ENCODE measurements around the gene CCDC85B.

CCDC85B gene

DNA sequence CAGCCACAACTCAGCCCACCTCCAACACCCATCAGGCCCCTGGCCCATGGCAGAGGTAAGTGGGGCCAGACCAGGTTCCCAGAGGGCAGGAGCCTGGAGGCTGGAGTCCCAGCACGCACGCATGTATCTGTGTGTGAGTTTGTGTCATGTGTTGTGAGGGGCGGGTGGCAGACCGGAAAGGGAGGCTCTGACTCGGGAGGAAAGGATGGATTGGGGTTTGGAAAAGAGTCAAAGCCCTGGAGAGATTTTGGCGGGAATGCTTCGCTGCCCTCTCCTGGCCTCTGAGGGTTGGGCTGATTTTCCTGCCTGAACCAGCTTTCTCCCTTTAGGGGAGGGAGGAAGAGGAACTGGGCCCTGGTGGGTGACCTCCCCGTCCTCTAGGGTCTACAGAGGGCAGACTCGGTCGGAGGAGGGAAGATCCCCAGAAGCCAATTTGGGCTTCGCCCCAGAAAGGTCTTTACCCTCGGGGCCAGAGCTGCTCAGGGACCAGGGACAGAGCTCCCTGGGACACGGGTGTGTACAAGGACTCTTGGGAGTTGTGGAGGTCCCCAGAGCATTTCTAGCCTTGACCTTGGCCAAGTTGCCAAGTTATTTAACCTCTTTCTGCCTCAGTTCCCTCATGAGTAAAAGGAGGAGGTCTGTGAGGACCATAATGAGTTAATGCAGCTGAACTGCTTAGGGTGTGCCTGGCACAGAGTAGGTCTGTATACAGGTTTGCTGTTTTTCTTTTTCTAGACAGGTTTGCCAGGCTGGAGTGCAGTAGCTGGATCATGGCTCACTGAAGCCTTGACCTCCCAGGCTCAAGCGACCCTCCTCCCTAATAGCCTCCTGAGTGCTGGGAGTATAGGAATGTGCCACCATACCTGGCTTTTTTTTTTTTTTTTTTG lies 21.5 kb downstream of the CCDC85B start:
- no peak for DNase-seq (ENCODE audit: low read depth in 2 of 2)

DNA sequence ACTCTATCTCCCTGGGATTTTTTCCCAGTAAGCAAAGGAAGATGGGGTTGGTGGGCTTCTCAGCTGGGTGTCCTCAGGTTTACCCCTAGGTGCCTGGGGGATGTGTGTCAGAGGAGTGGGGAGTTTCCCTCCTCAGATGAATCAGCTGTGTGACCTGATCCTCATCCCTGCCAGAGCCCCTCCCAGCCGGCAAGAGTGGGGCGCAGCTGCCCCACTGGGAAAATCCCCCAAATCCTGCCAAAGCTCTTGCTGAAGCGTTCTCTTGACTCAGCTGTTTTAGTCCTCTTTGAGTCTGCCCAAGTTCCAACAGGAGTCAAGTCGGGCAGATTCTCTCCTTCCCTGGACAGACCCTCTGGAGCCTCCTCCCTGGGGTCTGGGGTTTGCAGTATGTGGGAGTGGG lies 22.4 kb downstream of the CCDC85B start:
- DNase-seq (ENCODE audit: low read depth in 2 of 2) = no peak

DNA sequence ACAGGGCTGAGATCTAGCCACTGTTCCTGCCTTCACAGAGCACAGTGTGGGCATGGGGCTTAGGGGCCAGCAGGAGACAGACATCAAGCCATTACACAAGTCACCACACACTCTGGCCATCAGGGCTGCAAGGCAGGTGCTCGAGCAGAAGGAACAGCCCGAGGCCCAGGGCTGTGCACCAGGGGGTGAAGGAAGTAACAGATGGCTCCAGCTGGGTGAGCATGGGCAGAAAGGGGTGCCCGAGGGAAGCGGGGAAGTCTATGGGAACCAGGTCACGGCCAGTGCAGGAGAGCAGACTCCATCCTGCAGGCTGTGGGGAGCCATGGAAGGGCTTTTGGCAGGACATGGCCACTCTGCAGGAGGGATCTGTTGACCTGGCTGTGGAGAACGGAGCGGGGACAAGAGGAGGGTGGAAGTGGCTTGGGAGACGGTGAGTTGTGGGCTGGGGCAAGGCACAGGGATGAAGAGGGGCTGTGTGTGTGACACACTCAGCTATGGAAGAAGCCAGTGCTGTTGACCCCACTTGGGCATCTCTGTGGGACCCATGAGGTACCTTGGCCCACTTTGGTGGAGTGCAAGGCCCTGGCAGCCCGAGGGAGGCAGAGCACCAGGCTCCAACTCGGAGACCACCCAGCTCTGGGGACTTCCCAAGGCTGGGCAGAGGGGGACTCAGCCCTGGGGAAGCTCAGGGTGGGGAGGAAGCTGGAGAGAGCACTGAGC lies 24.8 kb downstream of the CCDC85B start:
- DNase-seq (ENCODE audit: low read depth in 2 of 2) = no peak

DNA sequence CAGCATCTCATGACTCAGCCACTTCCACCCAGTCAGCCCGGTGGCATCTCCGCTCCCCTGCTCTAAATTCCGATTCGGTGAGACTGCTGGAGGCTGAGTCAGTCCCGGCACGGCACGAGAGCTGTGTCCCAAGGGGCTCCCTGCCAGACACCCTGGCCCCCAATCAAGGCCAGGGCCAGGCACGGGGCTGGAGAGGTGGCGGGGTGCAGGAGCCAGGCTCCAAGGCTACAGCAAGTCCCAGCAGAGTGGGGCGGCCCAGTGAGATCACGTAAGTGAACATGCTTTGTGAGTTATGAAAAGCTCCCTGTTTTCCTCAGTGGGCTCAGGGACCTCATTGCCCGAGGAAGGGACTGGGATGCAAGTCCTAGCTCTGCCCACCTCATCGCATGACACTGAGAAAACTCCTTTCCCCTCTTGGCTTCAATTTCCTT lies 25.4 kb downstream of the CCDC85B start:
- no peak for DNase-seq (ENCODE audit: low read depth in 2 of 2)

DNA sequence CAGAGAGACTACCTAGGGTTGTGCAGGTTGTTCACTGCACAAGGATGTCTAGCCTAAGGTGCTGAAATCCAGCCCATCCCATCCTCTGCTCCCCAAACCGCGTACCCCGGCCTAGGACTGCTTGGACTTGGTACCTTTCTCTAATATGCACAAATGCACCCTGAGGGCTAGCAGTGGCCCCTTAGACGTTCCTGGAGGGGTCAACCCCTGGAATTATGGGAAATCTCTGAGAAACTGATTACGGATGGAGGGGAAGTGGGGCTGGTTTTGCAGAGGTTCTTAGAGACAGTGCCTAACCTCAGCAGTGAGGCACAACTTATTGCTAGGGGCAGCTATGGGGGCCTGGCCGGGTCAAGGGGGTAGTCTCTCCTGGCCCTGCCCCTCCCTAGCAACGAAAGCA lies 25.9 kb downstream of the CCDC85B start:
- DNase-seq (ENCODE audit: low read depth in 2 of 2) = no peak

DNA sequence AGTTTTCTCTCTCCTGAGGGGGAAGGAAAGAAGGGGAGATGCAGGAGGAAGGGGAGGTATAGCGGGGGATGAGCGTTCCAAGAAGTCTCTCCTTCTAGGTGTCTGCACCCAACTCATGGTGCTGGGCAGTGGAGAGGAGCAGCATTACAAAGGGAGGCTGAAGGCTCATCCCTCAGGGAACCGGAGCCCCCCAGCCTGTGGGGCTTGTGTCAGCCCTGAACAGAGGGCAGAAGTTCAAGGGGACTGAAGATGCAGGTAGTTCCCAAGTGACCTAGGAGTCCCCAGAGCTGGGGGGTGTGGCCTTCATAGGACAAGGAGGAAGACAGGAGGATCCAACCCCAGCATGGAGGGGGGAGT lies 26.6 kb downstream of the CCDC85B start:
- DNase-seq (ENCODE audit: low read depth in 2 of 2) = no peak

DNA sequence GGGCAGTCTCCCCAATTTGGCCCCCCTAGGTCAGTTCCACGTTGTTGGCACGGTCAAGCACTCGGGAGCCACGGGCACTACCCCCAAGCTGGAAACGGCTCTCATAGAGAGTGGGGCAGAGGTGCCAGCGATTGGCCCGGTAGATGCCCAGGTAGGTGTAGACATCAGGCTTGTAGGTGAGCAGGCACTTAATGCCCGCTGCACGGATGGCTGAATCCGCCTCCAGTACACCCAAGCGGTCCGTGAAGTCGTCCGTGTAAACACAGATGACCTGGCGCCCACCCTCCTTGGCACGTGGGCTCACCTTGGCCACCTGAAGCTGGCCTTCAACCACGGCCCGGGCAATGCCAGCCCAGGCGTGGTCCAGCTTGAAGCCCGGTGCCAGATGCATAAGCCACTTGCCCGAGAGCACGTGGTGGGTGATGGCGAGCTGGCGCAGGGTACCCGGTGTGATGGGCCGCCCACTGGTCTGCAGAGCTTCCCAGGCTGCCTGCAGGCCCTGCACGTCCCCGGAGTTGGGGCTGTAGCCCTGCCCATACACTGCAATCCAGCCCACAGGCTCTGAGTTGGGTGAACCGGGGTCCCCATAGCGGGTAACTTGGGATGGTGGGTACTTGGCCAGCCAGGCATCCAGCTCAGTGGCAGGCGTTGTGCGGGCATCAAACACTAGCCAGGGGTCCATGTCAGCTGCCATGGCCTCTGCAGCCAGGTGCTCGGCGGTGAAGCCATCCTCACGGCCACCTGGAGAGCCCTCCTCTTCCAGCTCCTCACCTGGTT lies 27.1 kb downstream of the CCDC85B start:
- no peak for DNase-seq (ENCODE audit: low read depth in 2 of 2)

DNA sequence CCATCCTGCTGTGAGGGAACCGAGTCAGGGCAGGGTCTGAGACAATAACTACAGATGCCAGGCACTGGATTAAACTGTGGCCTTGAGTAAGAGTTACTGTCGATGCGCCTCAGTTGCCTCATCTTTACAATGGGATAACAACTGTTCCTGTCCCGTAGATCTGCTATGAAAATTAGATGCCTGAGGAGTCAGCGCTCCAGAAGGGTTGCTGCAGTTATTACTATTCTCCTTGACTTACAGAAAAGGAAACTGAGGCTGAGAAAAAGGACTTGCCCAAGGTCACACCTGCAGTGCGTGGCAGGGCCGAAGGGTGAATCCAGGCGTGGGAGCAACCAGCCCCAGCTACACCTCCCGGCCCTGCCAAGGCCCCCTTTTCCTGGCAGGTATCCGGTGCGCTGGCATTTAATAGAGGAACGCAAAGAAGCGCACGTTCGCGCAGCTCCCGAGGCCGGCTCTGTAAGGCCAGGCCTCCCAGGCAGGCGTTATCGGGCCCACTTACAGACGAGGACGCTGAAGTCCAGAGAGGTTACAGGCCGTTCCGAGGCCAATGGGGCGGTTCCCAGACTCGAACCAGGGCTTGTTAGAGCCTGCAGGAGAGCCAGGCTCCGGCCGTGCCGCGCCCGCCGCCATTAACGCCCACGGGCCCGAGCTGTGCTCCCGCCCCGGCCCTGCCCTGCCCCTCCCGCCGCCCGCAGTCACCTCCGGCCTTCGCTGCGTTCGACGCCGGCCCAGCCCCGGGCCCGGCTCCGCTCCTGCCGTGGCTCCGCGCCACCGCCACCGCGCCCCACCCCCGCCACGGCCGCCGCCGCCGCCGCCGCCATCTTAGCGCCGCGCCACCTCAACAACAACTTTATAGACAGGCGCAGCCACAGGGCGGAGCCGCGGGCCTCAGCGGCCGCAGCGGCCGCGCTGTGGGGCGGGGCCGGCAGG lies 28.0 kb downstream of the CCDC85B start, which contains the start of gene C11orf68:
Gene C11orf68 (minus strand): TSS at position 852 of the 930 bp plus-strand sequence. CDS start 31 bp downstream, at position 821.
- peak in 1 of 2 donors; percentile 32 for DNase-seq (ENCODE audit: low read depth in 2 of 2)

DNA sequence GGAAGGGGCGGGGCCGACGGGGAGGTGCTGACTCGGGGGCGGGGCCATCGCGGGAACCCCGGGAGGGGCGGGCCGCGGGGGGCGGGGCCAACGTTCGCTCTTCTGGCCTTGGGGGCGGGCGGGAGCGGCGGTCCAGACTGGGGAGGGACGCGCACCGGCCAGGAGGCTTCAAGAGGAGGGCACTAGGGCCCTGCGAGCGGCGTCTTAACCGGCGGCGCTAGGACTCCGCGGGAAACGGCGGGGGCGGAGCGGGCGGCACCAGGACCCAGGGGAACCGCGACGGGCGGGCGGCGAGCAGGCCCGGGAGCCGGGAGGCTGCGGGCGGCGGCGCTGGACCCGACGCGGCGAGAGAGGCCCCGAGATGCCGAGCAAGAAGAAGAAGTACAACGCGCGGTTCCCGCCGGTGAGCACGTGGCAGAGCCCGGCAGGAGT lies 28.7 kb downstream of the CCDC85B start, which contains the start of gene DRAP1:
Gene DRAP1 (plus strand): TSS at position 286 of the 432 bp plus-strand sequence. CDS start 76 bp downstream, at position 362.
- peak; percentile 98 to 100 for DNase-seq (ENCODE audit: low read depth in 2 of 2)

DNA sequence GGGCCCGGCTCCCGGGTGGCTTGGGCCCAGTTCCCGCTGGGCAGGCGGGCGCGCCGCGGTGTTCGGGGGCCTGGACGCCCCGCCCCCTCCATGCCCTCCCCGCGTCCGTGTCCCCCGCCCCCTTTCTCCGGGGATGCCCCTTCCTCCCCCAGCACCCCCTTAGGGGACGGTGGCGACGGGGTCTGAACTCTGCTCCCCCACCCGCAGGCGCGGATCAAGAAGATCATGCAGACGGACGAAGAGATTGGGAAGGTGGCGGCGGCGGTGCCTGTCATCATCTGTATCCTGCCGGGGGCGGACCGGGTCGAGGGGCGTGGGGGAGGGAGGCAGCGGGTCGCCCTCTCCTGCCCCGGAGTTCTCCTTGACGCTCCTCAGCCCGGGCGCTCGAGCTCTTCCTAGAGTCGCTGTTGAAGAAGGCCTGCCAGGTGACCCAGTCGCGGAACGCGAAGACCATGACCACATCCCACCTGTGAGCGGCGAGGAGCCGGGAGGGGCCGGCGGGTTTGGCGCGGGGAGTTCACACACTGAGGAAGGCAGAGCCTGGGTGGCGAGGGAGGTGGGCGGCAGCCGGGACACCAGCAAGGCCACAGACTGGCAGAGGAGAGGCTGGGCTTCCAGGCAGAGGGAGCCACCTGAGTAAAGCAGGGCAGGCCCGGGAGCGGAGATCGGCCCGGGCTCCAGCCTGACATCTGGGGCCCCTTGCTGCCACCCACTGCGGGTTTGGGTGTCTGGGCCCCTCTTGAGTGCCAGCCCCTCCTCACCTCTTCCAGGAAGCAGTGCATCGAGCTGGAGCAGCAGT lies 29.3 kb downstream of the CCDC85B start:
- peak; percentile 47 to 53 for DNase-seq (ENCODE audit: low read depth in 2 of 2)

DNA sequence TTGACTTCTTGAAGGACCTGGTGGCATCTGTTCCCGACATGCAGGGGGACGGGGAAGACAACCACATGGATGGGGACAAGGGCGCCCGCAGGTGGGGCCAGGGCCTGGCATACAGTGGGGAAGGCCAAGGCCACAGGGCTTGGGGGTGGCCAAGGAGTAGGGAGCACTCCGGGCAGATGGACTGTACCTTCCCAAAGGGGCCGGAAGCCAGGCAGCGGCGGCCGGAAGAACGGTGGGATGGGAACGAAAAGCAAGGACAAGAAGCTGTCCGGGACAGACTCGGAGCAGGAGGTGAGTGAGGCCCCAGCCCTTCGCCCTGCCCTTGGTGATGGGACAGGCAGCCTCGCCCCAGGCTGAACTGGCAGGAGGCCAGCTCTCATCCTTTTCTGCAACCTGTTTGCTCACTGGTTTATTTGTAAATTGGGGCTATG lies 29.9 kb downstream of the CCDC85B start:
- no peak for DNase-seq (ENCODE audit: low read depth in 2 of 2)

DNA sequence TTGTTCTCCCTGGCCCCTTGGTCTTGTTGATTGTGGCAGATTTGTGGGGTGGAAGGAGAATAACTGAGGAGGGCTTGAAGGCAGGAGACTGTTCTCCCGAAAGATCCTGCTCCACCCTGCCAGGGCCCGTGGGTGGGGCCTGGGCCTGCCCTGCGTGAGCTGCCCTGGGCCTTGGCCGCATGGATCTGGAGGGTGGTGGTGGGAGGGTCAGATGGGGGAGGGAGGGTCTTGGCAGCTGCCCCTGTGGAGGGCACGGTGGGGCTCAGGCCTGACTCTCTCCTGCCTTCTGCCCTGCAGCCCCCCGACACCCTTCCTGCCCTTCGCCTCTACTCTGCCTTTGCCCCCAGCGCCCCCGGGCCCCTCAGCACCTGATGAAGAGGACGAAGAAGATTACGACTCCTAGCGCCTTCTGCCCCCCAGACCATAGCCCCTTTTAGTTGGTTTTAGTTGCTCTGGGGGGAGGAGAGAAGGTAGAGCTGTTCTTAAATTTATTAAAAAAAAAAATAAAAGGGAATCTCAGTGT lies 30.6 kb downstream of the CCDC85B start:
- no peak for DNase-seq (ENCODE audit: low read depth in 2 of 2)

DNA sequence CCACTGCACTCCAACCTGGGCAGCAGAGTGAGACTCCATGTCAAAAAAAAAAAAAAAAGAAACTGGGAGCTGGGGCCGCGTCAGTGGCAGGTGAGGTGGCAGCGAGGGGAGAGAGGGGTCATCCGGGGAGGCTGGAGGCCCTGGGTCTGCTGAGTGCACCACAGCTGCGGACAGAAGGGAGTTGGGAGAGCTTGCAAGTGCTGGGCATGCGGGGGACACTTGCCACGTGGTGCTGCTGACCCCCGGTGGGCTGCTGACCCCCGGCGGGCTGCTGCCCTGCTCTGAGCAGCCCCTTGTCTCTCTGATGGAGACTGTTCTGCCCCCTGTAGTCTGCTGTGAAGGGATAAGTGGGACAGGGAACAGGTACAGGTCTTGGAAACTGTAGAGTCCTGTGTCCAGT lies 31.4 kb downstream of the CCDC85B start:
- no peak for DNase-seq (ENCODE audit: low read depth in 2 of 2)

DNA sequence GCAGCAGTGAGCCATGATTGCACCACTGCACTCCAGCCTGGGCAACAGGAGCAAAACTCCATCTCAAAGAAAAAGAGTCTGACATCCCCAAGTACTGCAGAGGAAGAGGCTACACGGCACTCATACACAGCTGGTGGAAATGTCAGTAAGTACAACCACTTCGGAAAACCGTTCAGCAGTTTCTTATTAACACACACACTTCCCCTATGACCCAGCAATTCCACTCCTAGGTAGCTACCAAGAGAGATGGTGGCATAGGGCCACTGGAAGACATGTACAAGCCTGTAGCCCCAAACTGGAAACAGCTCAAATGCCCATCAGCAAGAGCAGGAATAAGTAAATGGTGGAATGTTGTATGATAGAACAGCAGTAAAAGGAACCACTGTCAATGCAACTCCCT lies 32.1 kb downstream of the CCDC85B start:
- DNase-seq (ENCODE audit: low read depth in 2 of 2) = no peak

DNA sequence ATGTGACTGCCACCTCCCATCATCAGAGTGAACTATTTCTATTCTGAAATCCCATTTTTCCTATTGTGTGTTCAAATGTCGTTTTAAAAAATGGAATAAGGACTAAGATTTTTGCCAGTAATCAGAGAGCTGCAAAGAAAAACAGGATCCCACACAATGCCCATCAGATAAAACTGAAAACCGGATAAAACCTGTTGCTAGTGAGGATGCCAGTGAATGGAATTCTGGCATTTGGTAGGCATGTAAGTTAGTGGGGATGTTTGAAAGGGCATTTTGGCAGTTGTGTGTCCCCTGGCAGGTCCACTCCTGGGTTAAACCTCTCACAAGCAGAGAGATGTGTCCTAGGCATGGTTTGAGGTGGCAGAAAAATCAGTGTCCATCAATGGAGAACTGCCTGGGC lies 34.9 kb downstream of the CCDC85B start:
- no peak for DNase-seq (ENCODE audit: low read depth in 2 of 2)

DNA sequence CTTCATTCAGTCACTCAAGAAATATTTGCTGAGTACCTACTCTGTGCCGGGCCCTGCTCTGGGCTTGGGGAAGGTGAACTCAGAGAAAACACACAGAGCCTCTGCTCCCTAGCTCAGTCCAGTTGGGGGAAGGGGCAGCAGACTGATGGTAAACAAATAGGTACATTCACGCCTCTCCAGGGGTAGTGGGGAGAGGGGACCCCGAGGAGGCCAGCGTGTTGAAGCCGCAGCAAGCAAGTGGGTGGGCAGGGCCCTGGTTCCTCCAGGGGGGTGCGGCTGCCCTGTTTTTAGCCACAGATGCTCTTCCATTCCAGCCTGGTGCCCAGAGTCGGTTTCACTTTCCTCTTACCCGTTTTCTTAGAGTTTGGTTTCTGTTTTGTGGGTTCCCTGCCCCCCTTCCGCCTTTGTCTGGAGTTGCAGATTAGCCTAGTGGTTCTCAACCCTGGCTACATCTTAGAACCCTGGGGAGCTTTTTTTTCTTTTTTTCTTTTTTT lies 37.5 kb downstream of the CCDC85B start:
- DNase-seq (ENCODE audit: low read depth in 2 of 2) = peak; percentile 59 to 60

DNA sequence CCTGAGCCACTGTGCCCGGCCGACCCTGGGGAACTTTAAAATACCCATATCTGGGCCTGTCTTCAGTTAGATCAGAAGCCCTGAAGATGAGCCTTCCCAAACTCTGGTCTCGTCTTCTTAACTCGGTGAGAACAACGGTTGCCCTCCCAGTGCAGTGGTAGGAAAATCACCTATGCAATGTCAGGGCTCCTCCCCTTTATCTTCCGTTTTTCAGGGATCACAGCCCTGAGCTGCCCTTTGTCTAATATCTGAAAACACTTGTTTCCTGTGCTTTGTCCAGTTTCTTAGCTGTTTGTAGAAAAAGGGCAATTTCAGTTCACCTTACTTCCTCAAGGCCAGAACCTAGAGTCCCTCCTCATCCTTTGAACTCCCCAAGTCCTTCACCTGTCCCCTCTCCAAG lies 38.2 kb downstream of the CCDC85B start:
- no peak for DNase-seq (ENCODE audit: low read depth in 2 of 2)

DNA sequence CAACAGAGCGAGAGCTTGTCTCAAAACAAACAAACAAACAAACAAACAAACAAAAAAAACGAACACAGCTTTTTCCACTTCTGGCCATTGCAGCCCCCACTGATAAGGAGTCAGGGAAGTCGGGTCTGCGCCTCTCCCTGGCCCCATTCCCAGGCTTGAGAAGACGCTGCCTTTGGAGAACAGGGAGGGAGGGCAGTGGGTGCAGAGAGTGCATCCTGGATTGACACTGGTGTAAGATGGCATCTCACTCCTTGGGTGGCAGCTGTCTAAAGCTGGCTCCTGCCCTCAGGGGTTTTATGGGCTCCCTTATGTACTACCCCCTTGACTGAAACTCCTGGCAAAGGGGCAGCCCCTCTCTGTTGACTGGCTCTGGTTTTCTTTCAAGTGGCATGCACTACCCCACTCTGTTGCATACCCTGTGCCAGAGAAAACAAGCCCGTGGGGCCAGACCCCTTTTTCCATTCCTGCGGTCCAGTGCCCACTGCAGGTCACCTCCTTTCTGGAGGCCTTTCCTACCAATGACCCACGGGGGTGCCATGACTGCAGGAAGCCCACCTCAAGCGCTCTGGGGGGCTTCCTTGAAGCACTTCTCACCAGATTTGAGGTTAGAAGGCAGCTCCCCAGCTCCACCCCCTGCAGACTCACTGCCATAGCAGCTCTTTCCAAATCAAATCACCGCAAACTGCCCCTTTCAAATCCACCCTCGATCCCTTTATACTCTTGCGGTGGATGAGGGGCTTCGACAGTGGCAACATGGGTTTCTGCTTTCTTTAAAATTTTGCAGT lies 41.5 kb downstream of the CCDC85B start:
- DNase-seq (ENCODE audit: low read depth in 2 of 2) = no peak

DNA sequence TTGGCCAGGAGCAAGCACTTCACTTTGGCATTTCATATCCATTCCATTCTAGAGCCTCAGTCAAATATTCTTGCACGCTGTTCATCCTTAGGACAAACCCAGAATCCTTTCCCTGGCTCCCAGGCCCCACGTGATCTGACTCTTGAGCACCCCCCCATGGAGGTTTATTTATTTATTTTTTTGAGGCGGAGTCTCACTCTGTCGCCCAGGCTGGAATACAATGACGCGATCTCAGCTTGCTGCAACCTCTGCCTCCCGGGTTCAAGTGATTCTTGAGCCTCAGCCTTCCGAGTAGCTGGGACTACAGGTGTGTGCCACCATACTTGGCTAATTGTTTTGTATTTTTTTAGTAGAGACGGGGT lies 42.1 kb downstream of the CCDC85B start:
- no peak for DNase-seq (ENCODE audit: low read depth in 2 of 2)

Measured in stimulated activated CD8-positive, alpha-beta memory T cell treated with anti-CD3 and anti-CD28 coated beads, Interleukin-2, amount 100 ng/mL, for 48 hours (primary cell).